Iris pigment epithelial cell (primary cell): ENCODE results near the gene GOLGB1.
"Not testable (repeated sequence)": the region's sequence is repeated elsewhere in the genome, so short reads cannot be mapped to it uniquely, and the experiment has no call there.

Experiments used
- DNase-seq: peaks from one replicate; pipeline ENCODE4 v3.0.0-alpha.2; 2011; ENCODE audit warnings: low read depth

Gene GOLGB1

GRCh38 chr3:121690777-121691405, 58.6 kb downstream of the GOLGB1 start:
- no peak for DNase-seq

- DNase-seq: not testable (repeated sequence)
Observed at GRCh38 chr3:121688747-121689146, 60.8 kb downstream of the GOLGB1 start.

- DNase-seq: no peak
Observed at GRCh38 chr3:121681792-121682191, 67.7 kb downstream of the GOLGB1 start.

- no peak for DNase-seq
Observed at GRCh38 chr3:121677141-121677540, 72.4 kb downstream of the GOLGB1 start.

- DNase-seq: no peak
Observed at GRCh38 chr3:121670676-121671075, 78.9 kb downstream of the GOLGB1 start.

GRCh38 chr3:121667333-121667732, 82.2 kb downstream of the GOLGB1 start:
- DNase-seq: no peak

GRCh38 chr3:121665488-121665887, 84.1 kb downstream of the GOLGB1 start:
- no peak for DNase-seq

- DNase-seq: no peak
Observed at GRCh38 chr3:121663171-121663847, 86.2 kb downstream of the GOLGB1 start.

GRCh38 chr3:121662742-121663141, 86.8 kb downstream of the GOLGB1 start:
- no peak for DNase-seq

- DNase-seq: no peak
Observed at GRCh38 chr3:121661376-121661775, 88.2 kb downstream of the GOLGB1 start.

GRCh38 chr3:121660356-121661171, 89.0 kb downstream of the GOLGB1 start, which contains the start of gene HCLS1:
HCLS1 (minus strand) TSS chr3:121660903; CDS start chr3:121658347, 2,556 bp downstream.
- peak; percentile 69 for DNase-seq

- no peak for DNase-seq
Observed at GRCh38 chr3:121659586-121659985, 90.0 kb downstream of the GOLGB1 start.

GRCh38 chr3:121658716-121659435, 90.7 kb downstream of the GOLGB1 start:
- DNase-seq: no peak

- DNase-seq: no peak
Observed at GRCh38 chr3:121654493-121655385, 94.8 kb downstream of the GOLGB1 start.

GRCh38 chr3:121651684-121652083, 97.9 kb downstream of the GOLGB1 start:
- DNase-seq: peak; percentile 26

- DNase-seq: peak; percentile 61
Observed at GRCh38 chr3:121649645-121650044, 99.9 kb downstream of the GOLGB1 start.

- peak; percentile 27 for DNase-seq
Observed at GRCh38 chr3:121648219-121648958, 101.2 kb downstream of the GOLGB1 start.

GRCh38 chr3:121645054-121645453, 104.5 kb downstream of the GOLGB1 start:
- DNase-seq: no peak

- DNase-seq: no peak
Observed at GRCh38 chr3:121642601-121643314, 106.8 kb downstream of the GOLGB1 start.

GRCh38 chr3:121641127-121641526, 108.4 kb downstream of the GOLGB1 start:
- no peak for DNase-seq
